DOHH2 (cell line): ENCODE results near the gene F11R.
"Not testable (repeated sequence)": the region's sequence is repeated elsewhere in the genome, so short reads cannot be mapped to it uniquely, and the experiment has no call there.

Experiments used
- EZH2phosphoT487 ChIP-seq: fragments of 200-600 bp; sonication (generic); IDR thresholded peaks from 2 replicates; pipeline ENCODE4 v1.6.1; 2017; ENCODE audit warnings: borderline replicate concordance, mild to moderate bottlenecking, antibody characterized with exemption, low read length, moderate library complexity, mixed read lengths
- TF ChIP-seq, protein P1 (sequence below): fragments of 200-600 bp; sonication (generic); IDR thresholded peaks from one replicate; pipeline ENCODE4 v1.5.1; 2014; ENCODE audit warnings: antibody characterized with exemption, mild to moderate bottlenecking, low read depth, low read length; ENCODE audit not compliant: poor library complexity, severe bottlenecking

DNA sequence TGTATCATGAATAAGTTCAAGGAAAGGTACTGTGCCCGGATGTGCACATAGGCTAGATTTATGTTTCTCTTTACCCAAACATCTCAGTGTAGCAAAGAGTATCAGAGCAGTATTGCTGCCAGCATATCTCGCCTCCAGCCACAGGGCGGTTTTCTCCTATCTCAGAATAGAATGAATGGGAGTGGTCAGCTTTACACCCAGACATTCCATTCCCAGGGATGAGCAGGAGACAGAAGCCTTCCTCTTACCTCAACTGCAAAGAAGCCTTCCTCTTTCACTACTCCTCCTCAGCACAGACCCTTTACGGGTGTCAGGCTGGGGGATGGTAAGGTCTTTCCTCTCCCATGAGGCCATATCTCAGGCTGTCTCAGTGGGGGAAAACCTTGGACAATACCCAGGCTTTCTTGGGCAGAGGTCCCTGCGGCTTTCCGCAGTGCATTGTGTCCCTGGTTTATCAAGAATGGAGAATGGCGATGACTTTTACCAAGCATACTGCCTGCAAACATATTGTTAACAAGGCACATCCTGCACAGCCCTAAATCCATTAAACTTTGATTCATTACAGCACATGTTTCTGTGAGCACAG lies 73.7 kb downstream of the F11R start:
- TF ChIP-seq, protein P1, sequence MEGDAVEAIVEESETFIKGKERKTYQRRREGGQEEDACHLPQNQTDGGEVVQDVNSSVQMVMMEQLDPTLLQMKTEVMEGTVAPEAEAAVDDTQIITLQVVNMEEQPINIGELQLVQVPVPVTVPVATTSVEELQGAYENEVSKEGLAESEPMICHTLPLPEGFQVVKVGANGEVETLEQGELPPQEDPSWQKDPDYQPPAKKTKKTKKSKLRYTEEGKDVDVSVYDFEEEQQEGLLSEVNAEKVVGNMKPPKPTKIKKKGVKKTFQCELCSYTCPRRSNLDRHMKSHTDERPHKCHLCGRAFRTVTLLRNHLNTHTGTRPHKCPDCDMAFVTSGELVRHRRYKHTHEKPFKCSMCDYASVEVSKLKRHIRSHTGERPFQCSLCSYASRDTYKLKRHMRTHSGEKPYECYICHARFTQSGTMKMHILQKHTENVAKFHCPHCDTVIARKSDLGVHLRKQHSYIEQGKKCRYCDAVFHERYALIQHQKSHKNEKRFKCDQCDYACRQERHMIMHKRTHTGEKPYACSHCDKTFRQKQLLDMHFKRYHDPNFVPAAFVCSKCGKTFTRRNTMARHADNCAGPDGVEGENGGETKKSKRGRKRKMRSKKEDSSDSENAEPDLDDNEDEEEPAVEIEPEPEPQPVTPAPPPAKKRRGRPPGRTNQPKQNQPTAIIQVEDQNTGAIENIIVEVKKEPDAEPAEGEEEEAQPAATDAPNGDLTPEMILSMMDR, result not testable (repeated sequence)
- TF ChIP-seq EZH2phosphoT487, result not testable (repeated sequence)
